SK-N-SH (cell line): ENCODE data around the gene SNAI3. TPM values are rescaled to one million over a fixed set of nuclear protein-coding genes. Genes with fewer than 3 reads are reported as not detected.

Source experiments
- CTCF ChIA-PET: fragments of 300-600, 350-600 bp; formaldehyde crosslinking; extraction: SDS; loops from one replicate; lab custom pipeline; 2021; lab: Yijun Ruan, JAX
- POLR2A ChIA-PET: fragments of 350-600 bp; sonication (Branson Sonifier 250); formaldehyde crosslinking; extraction: SDS; loops from one replicate; lab custom pipeline; 2020; ENCODE audit warnings: antibody characterized with exemption, inconsistent platforms; lab: Yijun Ruan, JAX
- DNase-seq: peaks from one replicate; pipeline ENCODE4 v3.0.0; 2012
- H2AFZ ChIP-seq: fragments of 200-600 bp; sonication (generic); 2 replicates; pipeline ENCODE4 v1.8.1; 2016; ENCODE audit warnings: antibody characterized with exemption, mild to moderate bottlenecking, low read depth
- H3F3A ChIP-seq: fragments of 200-600 bp; sonication (generic); replicated peaks from 2 replicates; pipeline ENCODE3; 2016; ENCODE audit warnings: antibody characterized with exemption, mild to moderate bottlenecking; ENCODE audit not compliant: insufficient read depth
- H3K27ac ChIP-seq, 2 experiments: fragments of 200-500 bp in 1 of 2; fragments of 200-600 bp in 1 of 2; sonication (Bioruptor generic) in 1 of 2; sonication (generic), shearing (Covaris generic) in 1 of 2; 2 replicates each; pipeline versions ENCODE4 v1.5.1 to v1.6.1; 2014 to 2016; ENCODE audit warnings: low read depth in 2 of 2, inconsistent platforms in 1 of 2, low read length in 1 of 2, mild to moderate bottlenecking in 1 of 2, mixed read lengths in 1 of 2
- H3K27me3 ChIP-seq: fragments of 200-600 bp; sonication (generic), shearing (Covaris generic); 2 replicates; pipeline ENCODE4 v1.6.1; 2016; ENCODE audit warnings: mixed run types; ENCODE audit not compliant: insufficient read depth
- H3K36me3 ChIP-seq, 2 experiments: fragments of 200-500 bp in 1 of 2; fragments of 200-600 bp in 1 of 2; sonication (Bioruptor generic) in 1 of 2; sonication (generic) in 1 of 2; replicated peaks in 1 of 2; 2 replicates each; pipeline versions ENCODE3 to v1.5.1; 2014 to 2016; ENCODE audit warnings: low read length in 1 of 2, mild to moderate bottlenecking in 1 of 2; ENCODE audit not compliant: insufficient read depth in 2 of 2, control insufficient read depth in 1 of 2
- H3K4me1 ChIP-seq, 2 experiments: fragments of 200-500 bp in 1 of 2; fragments of 200-600 bp in 1 of 2; sonication (Bioruptor generic) in 1 of 2; sonication (generic), shearing (Covaris generic) in 1 of 2; 2 replicates each; pipeline versions ENCODE4 v1.5.1 to v1.6.1; 2014 to 2016; ENCODE audit warnings: low read depth in 1 of 2, low read length in 1 of 2, mixed run types in 1 of 2; ENCODE audit not compliant: insufficient read depth in 2 of 2, control insufficient read depth in 1 of 2
- H3K4me2 ChIP-seq: fragments of 200-600 bp; sonication (generic), shearing (Covaris generic); 2 replicates; pipeline ENCODE4 v1.6.1; 2017; ENCODE audit warnings: mixed run types
- H3K4me3 ChIP-seq, 2 experiments: fragments of 200-500 bp in 1 of 2; fragments of 200-600 bp in 1 of 2; sonication (Bioruptor generic) in 1 of 2; sonication (generic), shearing (Covaris generic) in 1 of 2; 2 replicates each; pipeline versions ENCODE4 v1.5.1 to v1.8.1; 2014 to 2016; ENCODE audit warnings: low read depth in 2 of 2, inconsistent platforms in 1 of 2, low read length in 1 of 2, mild to moderate bottlenecking in 1 of 2, mixed read lengths in 1 of 2, moderate library complexity in 1 of 2
- H3K79me2 ChIP-seq: fragments of 200-600 bp; sonication (generic); 2 replicates; pipeline ENCODE4 v1.8.1; 2017; ENCODE audit warnings: mild to moderate bottlenecking; ENCODE audit not compliant: insufficient read depth
- H3K9ac ChIP-seq: fragments of 200-600 bp; sonication (generic); 2 replicates; pipeline ENCODE4 v1.6.1; 2017; ENCODE audit warnings: mixed run types
- H3K9me2 ChIP-seq: fragments of 200-600 bp; sonication (generic); 2 replicates; pipeline ENCODE4 v1.6.1; 2017; ENCODE audit warnings: mixed run types
- H3K9me3 ChIP-seq: fragments of 200-600 bp; sonication (generic); 2 replicates; pipeline ENCODE4 v1.6.1; 2017; ENCODE audit warnings: mixed run types, mild to moderate bottlenecking, moderate library complexity
- H4K20me1 ChIP-seq: fragments of 200-600 bp; sonication (generic); 2 replicates; pipeline ENCODE4 v1.6.1; 2017; ENCODE audit warnings: mild to moderate bottlenecking, mixed run types; ENCODE audit not compliant: insufficient read depth
- EP300 ChIP-seq, 2 experiments: IDR thresholded peaks; 2 replicates each; pipeline versions ENCODE4 v1.4.0 to v1.6.1; 2012; ENCODE audit warnings: borderline replicate concordance in 1 of 2, low read depth in 1 of 2, low read length in 1 of 2
- FOSL2 ChIP-seq: IDR thresholded peaks from 2 replicates; pipeline ENCODE4 v1.4.0; 2012; ENCODE audit warnings: low read depth, mild to moderate bottlenecking, moderate library complexity, borderline replicate concordance
- FOXJ3 ChIP-seq: sonication (generic); formaldehyde crosslinking; IDR thresholded peaks from 2 replicates; pipeline ENCODE4 v1.5.1; 2020; ENCODE audit warnings: mild to moderate bottlenecking, missing genetic modification reagents
- FOXM1 ChIP-seq: IDR thresholded peaks from 2 replicates; pipeline ENCODE4 v1.4.0; 2012; ENCODE audit warnings: low read depth, mild to moderate bottlenecking
- GATA2 ChIP-seq: sonication (generic); formaldehyde crosslinking; IDR thresholded peaks from 2 replicates; pipeline ENCODE4 v1.5.0; 2020; ENCODE audit warnings: mild to moderate bottlenecking, missing genetic modification reagents
- JUND ChIP-seq: IDR thresholded peaks from 2 replicates; pipeline ENCODE4 v1.4.0; 2012
- MXI1 ChIP-seq: IDR thresholded peaks from 2 replicates; pipeline ENCODE4 v1.6.1; 2012; ENCODE audit warnings: mild to moderate bottlenecking, low read depth, low read length, improper control_type of control experiment
- RAD21 ChIP-seq: IDR thresholded peaks from 2 replicates; pipeline ENCODE4 v1.6.1; 2012; ENCODE audit warnings: mild to moderate bottlenecking, low read length
- RCOR1 ChIP-seq: fragments of 150-350 bp; IDR thresholded peaks from 2 replicates; pipeline ENCODE4 v1.6.1; 2017; ENCODE audit warnings: antibody characterized with exemption, low read length
- RFX5 ChIP-seq: IDR thresholded peaks from 2 replicates; pipeline ENCODE4 v1.6.1; 2012; ENCODE audit warnings: mild to moderate bottlenecking, improper control_type of control experiment, low read length
- SIN3A ChIP-seq: IDR thresholded peaks from 2 replicates; pipeline ENCODE4 v1.6.1; 2012; ENCODE audit warnings: low read depth, mild to moderate bottlenecking, low read length, moderate library complexity, borderline replicate concordance
- TAF1 ChIP-seq: IDR thresholded peaks from 2 replicates; pipeline ENCODE4 v1.6.1; 2012; ENCODE audit warnings: low read depth, mild to moderate bottlenecking, low read length, moderate library complexity, borderline replicate concordance
- TCF12 ChIP-seq: IDR thresholded peaks from 2 replicates; pipeline ENCODE4 v1.4.0; 2012
- WGBS: methylation state at CpG from one replicate; pipeline ENCODE4 v1.1.6; 2017; ENCODE audit warnings: low lambda C conversion rate; 5-methylcytosine and 5-hydroxymethylcytosine counted together
- polyA plus RNA-seq, 3 experiments: library from polyadenylated mRNA; depleted of rRNA; stranded (reverse); fragments of >200 nt; gene quantifications; 2 replicates each; pipeline ENCODE4 v1.2.3, GENCODE V29; 2012
- TF ChIP-seq, protein P1 (sequence below): IDR thresholded peaks from 2 replicates; pipeline ENCODE4; 2012
- TF ChIP-seq, protein P2 (sequence below): IDR thresholded peaks from 2 replicates; pipeline ENCODE4 v1.4.0; 2012; ENCODE audit warnings: low read depth, borderline replicate concordance
- TF ChIP-seq, protein P3 (sequence below): fragments of 150-350 bp; IDR thresholded peaks from 2 replicates; pipeline ENCODE4 v1.6.1; 2017; ENCODE audit warnings: antibody characterized with exemption, low read length, low read depth, borderline replicate concordance
- TF ChIP-seq, protein P4 (sequence below): IDR thresholded peaks from 2 replicates; pipeline ENCODE4 v1.6.1; 2012; ENCODE audit warnings: mild to moderate bottlenecking, low read depth, low read length, moderate library complexity

The SNAI3 gene
- polyA plus RNA-seq, 1 of the 3 experiments (the other 2 are of a cell fraction), result 0.03 TPM

DNA sequence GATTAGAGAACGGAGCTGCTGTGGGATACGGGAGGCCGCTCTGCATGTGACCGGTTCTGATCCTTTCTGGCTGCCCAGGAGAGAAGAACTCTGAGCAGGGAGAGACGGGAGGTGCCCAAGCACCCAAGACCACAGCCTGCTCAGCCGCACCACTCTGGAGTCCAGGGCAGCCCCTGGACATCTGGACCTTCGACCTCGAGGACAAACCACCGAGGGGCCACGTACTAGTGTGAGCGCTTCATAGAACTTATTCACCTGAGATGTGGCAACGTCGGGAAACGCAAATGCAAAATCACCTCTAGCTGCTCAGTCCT lies 14.0 kb upstream of the SNAI3 start:
- Histone ChIP-seq H3K4me3 (no peak overlapping the region), H3K9me3 (no peaks in the 10 kb centered on the region), H3K36me3 (peaks cover 0 to 24% of the 10 kb centered on the region in 2 experiments), H3F3A (no peaks in the 10 kb centered on the region), H3K27ac (no peak overlapping the region), H4K20me1 (0 out of 2 replicates have a peak, but pooled peaks cover 4% of the 10 kb centered on the region), H3K4me1 (peaks cover 4 to 13% of the 10 kb centered on the region in 2 experiments; a peak in 3 of 4 replicates), H3K4me2 (peak overlapping the region; percentile 76; the same call in 1 of the 2 replicates), H3K9ac (no peak overlapping the region), H3K27me3 (no peaks in the 10 kb centered on the region), H3K79me2 (peaks cover 30% of the 10 kb centered on the region; the same call in 1 of the 2 replicates), H2AFZ (no peak overlapping the region), H3K9me2 (no peaks in the 10 kb centered on the region)
- 97% methylated on average over 7 of the region's 14 CpGs for WGBS
- POLR2A ChIA-PET, result no interaction called here
- TF ChIP-seq SIN3A, result no peak
- TF ChIP-seq MXI1, result no peak
- CTCF ChIA-PET, result no interaction called here
- no peak for DNase-seq

DNA sequence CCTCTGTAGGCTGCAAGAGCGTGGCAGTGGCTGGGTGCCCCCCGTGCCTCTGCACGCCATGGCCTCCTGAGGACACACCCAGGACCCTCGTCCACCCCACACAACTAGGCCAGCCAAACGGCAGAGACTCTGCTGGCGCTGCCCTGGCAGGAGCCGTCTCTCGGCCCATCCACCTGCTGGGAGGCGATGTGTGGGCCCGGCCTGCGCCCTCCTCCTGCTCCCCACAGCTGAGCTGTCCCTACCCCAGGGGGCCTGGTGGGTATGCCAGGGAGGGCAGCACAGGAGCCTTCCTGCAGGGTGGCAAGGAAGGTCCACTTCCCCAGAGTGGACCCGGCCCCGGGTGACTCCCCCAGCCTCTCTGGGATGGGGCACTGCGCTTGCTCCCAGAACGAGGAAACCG lies 12.9 kb upstream of the SNAI3 start:
- Histone ChIP-seq H3K9me3 (no peaks in the 10 kb centered on the region), H3K79me2 (peaks cover 19% of the 10 kb centered on the region; the same call in 1 of the 2 replicates), H3F3A (no peaks in the 10 kb centered on the region), H3K36me3 (peaks cover 0 to 24% of the 10 kb centered on the region in 2 experiments), H2AFZ (no peak overlapping the region), H4K20me1 (no peaks in the 10 kb centered on the region), H3K27me3 (no peaks in the 10 kb centered on the region)
- WGBS, result 91% methylated on average over 8 of the region's 16 CpGs
- TF ChIP-seq FOSL2 (no peak), GATA2 (no peak), SIN3A (no peak), TAF1 (no peak), TCF12 (no peak), RAD21 (no peak), JUND (no peak), RFX5 (no peak), FOXJ3 (CRISPR knock-in tag) (no peak), FOXM1 (no peak), EP300 (IDR thresholded peaks at IDR 0.05; ENCODE audit: borderline replicate concordance in 1 of 2, low read depth in 1 of 2, low read length in 1 of 2) (no peak), RCOR1 (no peak)
- TF ChIP-seq, protein P1, sequence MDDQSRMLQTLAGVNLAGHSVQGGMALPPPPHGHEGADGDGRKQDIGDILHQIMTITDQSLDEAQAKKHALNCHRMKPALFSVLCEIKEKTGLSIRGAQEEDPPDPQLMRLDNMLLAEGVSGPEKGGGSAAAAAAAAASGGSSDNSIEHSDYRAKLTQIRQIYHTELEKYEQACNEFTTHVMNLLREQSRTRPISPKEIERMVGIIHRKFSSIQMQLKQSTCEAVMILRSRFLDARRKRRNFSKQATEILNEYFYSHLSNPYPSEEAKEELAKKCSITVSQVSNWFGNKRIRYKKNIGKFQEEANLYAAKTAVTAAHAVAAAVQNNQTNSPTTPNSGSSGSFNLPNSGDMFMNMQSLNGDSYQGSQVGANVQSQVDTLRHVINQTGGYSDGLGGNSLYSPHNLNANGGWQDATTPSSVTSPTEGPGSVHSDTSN, result no peak
- TF ChIP-seq, protein P2, sequence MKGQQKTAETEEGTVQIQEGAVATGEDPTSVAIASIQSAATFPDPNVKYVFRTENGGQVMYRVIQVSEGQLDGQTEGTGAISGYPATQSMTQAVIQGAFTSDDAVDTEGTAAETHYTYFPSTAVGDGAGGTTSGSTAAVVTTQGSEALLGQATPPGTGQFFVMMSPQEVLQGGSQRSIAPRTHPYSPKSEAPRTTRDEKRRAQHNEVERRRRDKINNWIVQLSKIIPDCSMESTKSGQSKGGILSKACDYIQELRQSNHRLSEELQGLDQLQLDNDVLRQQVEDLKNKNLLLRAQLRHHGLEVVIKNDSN, result no peak
- TF ChIP-seq, protein P3, sequence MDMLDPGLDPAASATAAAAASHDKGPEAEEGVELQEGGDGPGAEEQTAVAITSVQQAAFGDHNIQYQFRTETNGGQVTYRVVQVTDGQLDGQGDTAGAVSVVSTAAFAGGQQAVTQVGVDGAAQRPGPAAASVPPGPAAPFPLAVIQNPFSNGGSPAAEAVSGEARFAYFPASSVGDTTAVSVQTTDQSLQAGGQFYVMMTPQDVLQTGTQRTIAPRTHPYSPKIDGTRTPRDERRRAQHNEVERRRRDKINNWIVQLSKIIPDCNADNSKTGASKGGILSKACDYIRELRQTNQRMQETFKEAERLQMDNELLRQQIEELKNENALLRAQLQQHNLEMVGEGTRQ, result no peak
- TF ChIP-seq, protein P4, sequence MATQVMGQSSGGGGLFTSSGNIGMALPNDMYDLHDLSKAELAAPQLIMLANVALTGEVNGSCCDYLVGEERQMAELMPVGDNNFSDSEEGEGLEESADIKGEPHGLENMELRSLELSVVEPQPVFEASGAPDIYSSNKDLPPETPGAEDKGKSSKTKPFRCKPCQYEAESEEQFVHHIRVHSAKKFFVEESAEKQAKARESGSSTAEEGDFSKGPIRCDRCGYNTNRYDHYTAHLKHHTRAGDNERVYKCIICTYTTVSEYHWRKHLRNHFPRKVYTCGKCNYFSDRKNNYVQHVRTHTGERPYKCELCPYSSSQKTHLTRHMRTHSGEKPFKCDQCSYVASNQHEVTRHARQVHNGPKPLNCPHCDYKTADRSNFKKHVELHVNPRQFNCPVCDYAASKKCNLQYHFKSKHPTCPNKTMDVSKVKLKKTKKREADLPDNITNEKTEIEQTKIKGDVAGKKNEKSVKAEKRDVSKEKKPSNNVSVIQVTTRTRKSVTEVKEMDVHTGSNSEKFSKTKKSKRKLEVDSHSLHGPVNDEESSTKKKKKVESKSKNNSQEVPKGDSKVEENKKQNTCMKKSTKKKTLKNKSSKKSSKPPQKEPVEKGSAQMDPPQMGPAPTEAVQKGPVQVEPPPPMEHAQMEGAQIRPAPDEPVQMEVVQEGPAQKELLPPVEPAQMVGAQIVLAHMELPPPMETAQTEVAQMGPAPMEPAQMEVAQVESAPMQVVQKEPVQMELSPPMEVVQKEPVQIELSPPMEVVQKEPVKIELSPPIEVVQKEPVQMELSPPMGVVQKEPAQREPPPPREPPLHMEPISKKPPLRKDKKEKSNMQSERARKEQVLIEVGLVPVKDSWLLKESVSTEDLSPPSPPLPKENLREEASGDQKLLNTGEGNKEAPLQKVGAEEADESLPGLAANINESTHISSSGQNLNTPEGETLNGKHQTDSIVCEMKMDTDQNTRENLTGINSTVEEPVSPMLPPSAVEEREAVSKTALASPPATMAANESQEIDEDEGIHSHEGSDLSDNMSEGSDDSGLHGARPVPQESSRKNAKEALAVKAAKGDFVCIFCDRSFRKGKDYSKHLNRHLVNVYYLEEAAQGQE, result no peak
- TF ChIP-seq, all 33 proteins: peak for 0
- Histone ChIP-seq H3K27ac (no peak overlapping the region), H3K9ac (no peak overlapping the region), H3K4me1 (peaks cover 0 to 13% of the 10 kb centered on the region in 2 experiments; a peak in 2 of 4 replicates), H3K4me2 (no peak overlapping the region), H3K4me3 (no peak overlapping the region), H3K9me2 (no peaks in the 10 kb centered on the region)
- DNase-seq, result no peak
- ChIA-PET POLR2A (no interaction called here), CTCF (no interaction called here)
